Activated T-helper 2 cell treated with anti-CD3 and anti-CD28 coated beads, Interferon-gamma antibody, Interleukin-2, Interleukin-4, amounts not matched to agents 10 μg/mL and 5 μg/mL and 100 μg/mL, durations not matched to agents 14 hours and 24 hours and 36 hours (primary cell): Measurements from ENCODE around the gene CYP39A1. TPM values are rescaled to one million over a fixed set of nuclear protein-coding genes. Genes with fewer than 3 reads are reported as not detected.

Experiments
- DNase-seq: peaks from one replicate; pipeline ENCODE4 v3.0.0; 2021; ENCODE audit warnings: low spot score
- H3K27ac Mint-ChIP-seq: one replicate; pipeline ENCODE4 v1.8.0; 2021; ENCODE audit warnings: mixed read lengths
- H3K27me3 Mint-ChIP-seq: one replicate; pipeline ENCODE4 v1.8.0; 2021; ENCODE audit warnings: low read depth, mixed read lengths
- H3K36me3 Mint-ChIP-seq: one replicate; pipeline ENCODE4 v1.8.0; 2021; ENCODE audit warnings: low read depth, mixed read lengths
- H3K4me1 Mint-ChIP-seq: one replicate; pipeline ENCODE4 v1.8.0; 2021; ENCODE audit warnings: low read depth, mixed read lengths
- H3K4me3 Mint-ChIP-seq: one replicate; pipeline ENCODE4 v1.8.0; 2021; ENCODE audit warnings: low read depth, mild to moderate bottlenecking, moderate library complexity, mixed read lengths
- H3K9me3 Mint-ChIP-seq: one replicate; pipeline ENCODE4 v1.8.0; 2021; ENCODE audit warnings: mixed read lengths
- intact Hi-C: fragments of 100-400 bp; cut with micrococcal nuclease; formaldehyde crosslinking; loops from one replicate; pipeline ENCODE4 v1.15.1; 2023
- total RNA-seq: library from RNA; stranded (reverse); gene quantifications from 2 replicates; pipeline ENCODE4 v1.2.3, GENCODE V29; 2022

CYP39A1 gene
- total RNA-seq, 1 donor from 2014 or later, result not detected

GRCh38 chr6:46517202-46517601 is 135.4 kb downstream of the CYP39A1 start:
- Mint-ChIP-seq H3K4me1 (no peaks in the 10 kb centered on the region), H3K4me3 (no peak overlapping the region), H3K27me3 (peaks cover 10% of the 10 kb centered on the region), H3K9me3 (no peaks in the 10 kb centered on the region), H3K27ac (no peak overlapping the region), H3K36me3 (no peaks in the 10 kb centered on the region)
- intact Hi-C loops, result no loop called here
- no peak for DNase-seq

- DNase-seq, result no peak
- H3K27ac Mint-ChIP-seq, result no peak overlapping the region
- no peak overlapping the region for H3K4me3 Mint-ChIP-seq
- intact Hi-C loops, result no loop called here
- no peaks in the 10 kb centered on the region for H3K36me3 Mint-ChIP-seq
- H3K9me3 Mint-ChIP-seq, result no peaks in the 10 kb centered on the region
- H3K27me3 Mint-ChIP-seq, result peaks cover 12% of the 10 kb centered on the region
- no peaks in the 10 kb centered on the region for H3K4me1 Mint-ChIP-seq
Measured at GRCh38 chr6:46513533-46513932, 139.1 kb downstream of the CYP39A1 start.

GRCh38 chr6:46511320-46511719 is 141.3 kb downstream of the CYP39A1 start:
- Mint-ChIP-seq H3K27me3 (peaks cover 9% of the 10 kb centered on the region), H3K9me3 (no peaks in the 10 kb centered on the region), H3K27ac (no peak overlapping the region), H3K4me1 (no peaks in the 10 kb centered on the region), H3K36me3 (no peaks in the 10 kb centered on the region), H3K4me3 (no peak overlapping the region)
- DNase-seq, result no peak
- intact Hi-C loops, result no loop called here

GRCh38 chr6:46510651-46511050 is 142.0 kb downstream of the CYP39A1 start:
- no peak for DNase-seq
- Mint-ChIP-seq H3K4me1 (no peaks in the 10 kb centered on the region), H3K27me3 (peaks cover 9% of the 10 kb centered on the region), H3K27ac (no peak overlapping the region), H3K36me3 (no peaks in the 10 kb centered on the region), H3K9me3 (no peaks in the 10 kb centered on the region), H3K4me3 (no peak overlapping the region)
- intact Hi-C loops, result no loop called here

GRCh38 chr6:46509981-46510510 is 142.6 kb downstream of the CYP39A1 start:
- no peak for DNase-seq
- intact Hi-C loops, result no loop called here
- H3K27ac Mint-ChIP-seq, result no peak overlapping the region

GRCh38 chr6:46509063-46509462 is 143.6 kb downstream of the CYP39A1 start:
- H3K36me3 Mint-ChIP-seq, result no peaks in the 10 kb centered on the region
- no peak overlapping the region for H3K27ac Mint-ChIP-seq
- peaks cover 9% of the 10 kb centered on the region for H3K27me3 Mint-ChIP-seq

More at GRCh38 chr6:46509981-46510510, 142.6 kb downstream of the CYP39A1 start:
- no peak overlapping the region for H3K4me3 Mint-ChIP-seq
- no peaks in the 10 kb centered on the region for H3K9me3 Mint-ChIP-seq
- peaks cover 9% of the 10 kb centered on the region for H3K27me3 Mint-ChIP-seq
- no peaks in the 10 kb centered on the region for H3K36me3 Mint-ChIP-seq
- H3K4me1 Mint-ChIP-seq, result no peaks in the 10 kb centered on the region

GRCh38 chr6:46507426-46507825 is 145.2 kb downstream of the CYP39A1 start:
- Mint-ChIP-seq H3K27ac (no peak overlapping the region), H3K4me1 (no peaks in the 10 kb centered on the region), H3K27me3 (peaks cover 9% of the 10 kb centered on the region), H3K36me3 (no peaks in the 10 kb centered on the region), H3K9me3 (no peaks in the 10 kb centered on the region), H3K4me3 (no peak overlapping the region)
- intact Hi-C loops, result no loop called here
- DNase-seq, result no peak

More at GRCh38 chr6:46509063-46509462, 143.6 kb downstream of the CYP39A1 start:
- H3K9me3 Mint-ChIP-seq, result no peaks in the 10 kb centered on the region
- intact Hi-C loops, result no loop called here
- no peak for DNase-seq
- H3K4me1 Mint-ChIP-seq, result no peaks in the 10 kb centered on the region
- H3K4me3 Mint-ChIP-seq, result no peak overlapping the region

- H3K4me3 Mint-ChIP-seq, result no peak overlapping the region
- no peaks in the 10 kb centered on the region for H3K36me3 Mint-ChIP-seq
- DNase-seq, result no peak
- intact Hi-C loops, result no loop called here
- peaks cover 9% of the 10 kb centered on the region for H3K27me3 Mint-ChIP-seq
- H3K27ac Mint-ChIP-seq, result no peak overlapping the region
- H3K9me3 Mint-ChIP-seq, result no peaks in the 10 kb centered on the region
- H3K4me1 Mint-ChIP-seq, result no peaks in the 10 kb centered on the region
Measured at GRCh38 chr6:46505693-46506512, 146.7 kb downstream of the CYP39A1 start.

- no peak overlapping the region for H3K4me3 Mint-ChIP-seq
- intact Hi-C loops, result no loop called here
Measured at GRCh38 chr6:46504242-46504641, 148.4 kb downstream of the CYP39A1 start.

GRCh38 chr6:46502486-46503119 is 150.0 kb downstream of the CYP39A1 start:
- no peak for DNase-seq
- Mint-ChIP-seq H3K4me1 (no peaks in the 10 kb centered on the region), H3K9me3 (no peaks in the 10 kb centered on the region), H3K4me3 (no peak overlapping the region), H3K36me3 (no peaks in the 10 kb centered on the region), H3K27ac (no peak overlapping the region), H3K27me3 (peaks cover 4% of the 10 kb centered on the region)
- intact Hi-C loops, result no loop called here

More at GRCh38 chr6:46504242-46504641, 148.4 kb downstream of the CYP39A1 start:
- Mint-ChIP-seq H3K9me3 (no peaks in the 10 kb centered on the region), H3K4me1 (no peaks in the 10 kb centered on the region), H3K36me3 (no peaks in the 10 kb centered on the region), H3K27ac (no peak overlapping the region), H3K27me3 (peaks cover 10% of the 10 kb centered on the region)
- DNase-seq, result no peak

GRCh38 chr6:46501136-46502089 is 151.2 kb downstream of the CYP39A1 start:
- no peaks in the 10 kb centered on the region for H3K9me3 Mint-ChIP-seq
- H3K4me1 Mint-ChIP-seq, result no peaks in the 10 kb centered on the region
- intact Hi-C loops, result no loop called here
- DNase-seq, result no peak
- peaks cover 6% of the 10 kb centered on the region for H3K27me3 Mint-ChIP-seq
- no peaks in the 10 kb centered on the region for H3K36me3 Mint-ChIP-seq
- no peak overlapping the region for H3K27ac Mint-ChIP-seq
- no peak overlapping the region for H3K4me3 Mint-ChIP-seq

GRCh38 chr6:46500382-46500781 is 152.2 kb downstream of the CYP39A1 start:
- no peak overlapping the region for H3K27ac Mint-ChIP-seq
- no peaks in the 10 kb centered on the region for H3K9me3 Mint-ChIP-seq
- H3K36me3 Mint-ChIP-seq, result no peaks in the 10 kb centered on the region
- H3K27me3 Mint-ChIP-seq, result peaks cover 9% of the 10 kb centered on the region
- DNase-seq, result no peak
- no peak overlapping the region for H3K4me3 Mint-ChIP-seq
- intact Hi-C loops, result no loop called here
- no peaks in the 10 kb centered on the region for H3K4me1 Mint-ChIP-seq
